ENCODE data around the gene KLK3.

DNA sequence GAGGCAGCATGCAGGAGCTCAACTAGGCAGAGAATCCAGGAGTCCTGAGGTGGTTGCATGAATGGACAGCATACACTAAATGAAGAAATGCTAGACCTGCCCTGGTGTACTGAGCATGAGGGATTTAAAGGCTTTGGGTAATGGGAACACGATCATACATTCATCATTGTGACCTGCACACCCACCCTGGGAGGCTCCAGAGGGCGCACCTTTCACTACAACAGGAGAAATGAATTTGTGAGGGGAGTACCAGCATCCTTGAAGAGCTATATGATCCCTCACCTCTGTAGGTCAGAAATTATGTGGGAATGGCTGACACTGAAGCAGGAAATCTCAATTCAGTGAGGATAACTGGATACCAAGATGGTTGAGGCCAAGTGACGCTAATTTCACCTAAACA, 27.5 kb downstream of the KLK3 start:
- TF ChIP-seq CTCF (IDR thresholded peaks at IDR 0.05; ENCODE audit: low read length) (peak; percentile 39; the same call in 1 of the 2 replicates), EZH2 (IDR thresholded peaks at IDR 0.05; ENCODE audit: borderline replicate concordance, low read length) (no peak)
